ENCODE results near the gene PITPNM3.
A peak's percentile ranks its signal among the peaks of the same experiment; 100 is the strongest.

The PITPNM3 gene

DNA sequence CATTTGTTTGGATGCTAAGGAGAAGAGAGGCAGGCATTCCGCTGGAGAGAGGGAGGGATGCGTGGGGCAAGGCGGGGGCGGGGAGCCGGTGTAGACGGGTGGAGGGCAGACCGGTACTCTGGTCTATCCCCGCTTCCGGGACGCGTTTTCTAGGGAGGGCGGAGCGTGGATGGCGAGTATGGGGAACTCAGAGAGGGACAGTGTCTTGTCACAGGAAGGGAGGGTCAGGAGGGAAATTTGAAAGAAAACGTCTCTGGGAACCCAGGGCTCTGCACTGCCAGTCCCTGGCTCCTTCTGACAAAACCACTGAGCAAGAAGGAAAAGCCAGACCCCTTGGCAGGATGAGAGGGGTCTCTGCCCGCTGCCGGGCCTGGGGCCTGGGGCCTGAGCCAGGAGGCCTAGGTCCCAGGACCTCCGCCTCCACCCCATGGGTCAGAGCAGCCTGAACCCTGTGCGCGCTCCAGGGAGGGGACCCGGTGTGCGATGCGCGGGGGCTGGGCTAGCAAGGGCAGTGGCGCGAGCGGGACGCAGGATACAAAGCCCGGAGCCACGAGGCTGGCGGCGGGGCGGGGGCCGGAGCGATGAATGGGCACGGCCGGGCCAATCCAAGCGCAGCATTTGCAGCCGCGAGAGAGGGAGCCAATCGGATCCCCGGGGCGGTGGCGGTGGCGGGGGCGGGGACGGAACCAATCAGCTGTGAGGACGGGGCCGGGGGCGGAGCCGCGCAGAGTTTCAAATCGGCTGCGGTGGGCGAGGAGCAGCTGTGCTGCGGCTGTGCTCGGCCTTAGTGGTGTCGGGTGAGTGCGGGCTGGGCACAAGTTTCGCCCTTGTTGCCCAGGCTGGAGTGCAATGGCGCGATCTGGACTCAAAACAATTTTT lies 112.4 kb downstream of the PITPNM3 start, which contains the start of gene PIMREG:
TSS of gene PIMREG (plus strand) at position 764 of the 879 bp plus-strand sequence. CDS start 656 bp downstream, outside the sequence.
- H3F3A ChIP-seq (ENCODE audit: low read depth): peaks cover 2% of the 10 kb centered on the region; the same call in 1 of the 2 replicates
- H3K9ac ChIP-seq (ENCODE audit: low read depth, low read length, poor library complexity, severe bottlenecking): peak within 1 kb of the TSS; percentile 91
- H3K4me1 ChIP-seq (ENCODE audit: insufficient read depth, low read length, poor library complexity, severe bottlenecking): peaks cover 24% of the 10 kb centered on the region
- H3K27me3 ChIP-seq (ENCODE audit: insufficient read depth, low read length, poor library complexity, severe bottlenecking): no peaks in the 10 kb centered on the region
- H4K20me1 ChIP-seq (ENCODE audit: insufficient read depth, low read length, poor library complexity, severe bottlenecking): peaks cover 20% of the 10 kb centered on the region
- peak within 1 kb of the TSS; percentile 87 for H3K4me3 ChIP-seq (ENCODE audit: low read length, poor library complexity, severe bottlenecking)
- TF ChIP-seq EZH2phosphoT487 (IDR thresholded peaks at IDR 0.05; ENCODE audit: borderline replicate concordance): no peak
- TF ChIP-seq, protein P1, sequence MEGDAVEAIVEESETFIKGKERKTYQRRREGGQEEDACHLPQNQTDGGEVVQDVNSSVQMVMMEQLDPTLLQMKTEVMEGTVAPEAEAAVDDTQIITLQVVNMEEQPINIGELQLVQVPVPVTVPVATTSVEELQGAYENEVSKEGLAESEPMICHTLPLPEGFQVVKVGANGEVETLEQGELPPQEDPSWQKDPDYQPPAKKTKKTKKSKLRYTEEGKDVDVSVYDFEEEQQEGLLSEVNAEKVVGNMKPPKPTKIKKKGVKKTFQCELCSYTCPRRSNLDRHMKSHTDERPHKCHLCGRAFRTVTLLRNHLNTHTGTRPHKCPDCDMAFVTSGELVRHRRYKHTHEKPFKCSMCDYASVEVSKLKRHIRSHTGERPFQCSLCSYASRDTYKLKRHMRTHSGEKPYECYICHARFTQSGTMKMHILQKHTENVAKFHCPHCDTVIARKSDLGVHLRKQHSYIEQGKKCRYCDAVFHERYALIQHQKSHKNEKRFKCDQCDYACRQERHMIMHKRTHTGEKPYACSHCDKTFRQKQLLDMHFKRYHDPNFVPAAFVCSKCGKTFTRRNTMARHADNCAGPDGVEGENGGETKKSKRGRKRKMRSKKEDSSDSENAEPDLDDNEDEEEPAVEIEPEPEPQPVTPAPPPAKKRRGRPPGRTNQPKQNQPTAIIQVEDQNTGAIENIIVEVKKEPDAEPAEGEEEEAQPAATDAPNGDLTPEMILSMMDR (conservative IDR thresholded peaks at IDR 0.05; ENCODE audit: low read length): no peak
- peaks cover 43% of the 10 kb centered on the region for H3K79me2 ChIP-seq (ENCODE audit: insufficient read depth, low read length)
- H3K36me3 ChIP-seq (ENCODE audit: insufficient read depth, low read length): peaks cover 22% of the 10 kb centered on the region; the same call in 1 of the 2 replicates
- H3K4me2 ChIP-seq (ENCODE audit: low read depth, low read length, poor library complexity, severe bottlenecking): peak within 1 kb of the TSS; percentile 98
- no peaks in the 10 kb centered on the region for H3K9me3 ChIP-seq (ENCODE audit: insufficient read depth, low read depth, low read length)
- peak within 1 kb of the TSS; percentile 88 for H2AFZ ChIP-seq (ENCODE audit: low read length)
- no peaks in the 10 kb centered on the region for H3K9me2 ChIP-seq (replicated peaks; ENCODE audit: low read depth, low read length)

DNA sequence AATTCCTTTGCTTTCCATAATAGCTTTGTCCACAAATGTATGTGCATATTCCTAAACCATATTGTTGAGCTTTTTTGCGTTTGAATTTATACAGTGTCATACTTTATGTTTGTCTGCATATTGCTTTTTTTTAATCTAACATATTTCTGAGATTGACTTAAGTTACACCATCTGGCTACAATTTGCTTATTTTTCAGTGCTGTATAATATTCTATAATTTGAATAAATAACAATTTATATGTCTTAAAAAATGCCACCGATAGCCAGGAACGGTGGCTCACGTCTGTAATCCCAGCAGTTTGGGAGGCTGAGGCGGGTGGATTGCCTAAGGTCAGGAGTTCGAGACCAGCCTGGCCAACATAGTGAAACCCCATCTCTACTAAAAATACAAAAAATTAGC lies 113.6 kb downstream of the PITPNM3 start:
- H3K9me2 ChIP-seq (replicated peaks; ENCODE audit: low read depth, low read length): no peaks in the 10 kb centered on the region
- no peaks in the 10 kb centered on the region for H3K9me3 ChIP-seq (ENCODE audit: insufficient read depth, low read depth, low read length)
- no peak overlapping the region for H2AFZ ChIP-seq (ENCODE audit: low read length)
- H3K4me1 ChIP-seq (ENCODE audit: insufficient read depth, low read length, poor library complexity, severe bottlenecking): peaks cover 24% of the 10 kb centered on the region
- H3K79me2 ChIP-seq (ENCODE audit: insufficient read depth, low read length): peaks cover 33% of the 10 kb centered on the region
- peaks cover 20% of the 10 kb centered on the region for H4K20me1 ChIP-seq (ENCODE audit: insufficient read depth, low read length, poor library complexity, severe bottlenecking)
- H3K27me3 ChIP-seq (ENCODE audit: insufficient read depth, low read length, poor library complexity, severe bottlenecking): no peaks in the 10 kb centered on the region
- peak overlapping the region; percentile 87 for H3K4me3 ChIP-seq (ENCODE audit: low read length, poor library complexity, severe bottlenecking)
- H3F3A ChIP-seq (ENCODE audit: low read depth): peaks cover 2% of the 10 kb centered on the region; the same call in 1 of the 2 replicates
- peaks cover 16% of the 10 kb centered on the region; the same call in 1 of the 2 replicates for H3K36me3 ChIP-seq (ENCODE audit: insufficient read depth, low read length)
- H3K4me2 ChIP-seq (ENCODE audit: low read depth, low read length, poor library complexity, severe bottlenecking): peak overlapping the region; percentile 87
- TF ChIP-seq EZH2phosphoT487 (IDR thresholded peaks at IDR 0.05; ENCODE audit: borderline replicate concordance): no peak
- TF ChIP-seq, protein P1 (conservative IDR thresholded peaks at IDR 0.05; ENCODE audit: low read length): no peak
- peak overlapping the region; percentile 91 for H3K9ac ChIP-seq (ENCODE audit: low read depth, low read length, poor library complexity, severe bottlenecking)

DNA sequence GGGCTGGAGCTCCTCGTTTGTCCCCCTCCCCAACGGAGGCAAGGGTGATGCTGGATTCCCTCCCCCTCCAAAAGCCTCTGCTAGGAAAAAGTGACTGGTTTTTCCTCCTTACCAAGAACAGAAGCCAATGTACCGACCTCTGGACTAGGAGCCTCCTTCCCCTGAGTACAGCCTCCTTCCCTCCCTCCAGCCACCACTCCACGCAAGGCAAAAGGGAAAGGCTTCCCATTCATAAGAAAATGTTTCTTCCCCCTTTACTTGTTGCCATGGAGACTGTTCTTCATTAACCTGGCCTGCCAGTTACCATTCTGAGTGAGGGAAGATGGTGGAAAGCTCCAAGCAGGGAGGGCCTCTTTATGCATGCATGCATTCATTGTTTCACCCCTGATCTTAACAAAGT lies 116.4 kb downstream of the PITPNM3 start:
- Histone ChIP-seq H3K4me3 (ENCODE audit: low read length, poor library complexity, severe bottlenecking) (no peak overlapping the region), H3K36me3 (ENCODE audit: insufficient read depth, low read length) (no peaks in the 10 kb centered on the region), H3K9me3 (ENCODE audit: insufficient read depth, low read depth, low read length) (no peaks in the 10 kb centered on the region), H3K9ac (ENCODE audit: low read depth, low read length, poor library complexity, severe bottlenecking) (no peak overlapping the region), H4K20me1 (ENCODE audit: insufficient read depth, low read length, poor library complexity, severe bottlenecking) (peaks cover 2% of the 10 kb centered on the region), H2AFZ (ENCODE audit: low read length) (no peak overlapping the region), H3K9me2 (replicated peaks; ENCODE audit: low read depth, low read length) (no peaks in the 10 kb centered on the region), H3F3A (ENCODE audit: low read depth) (peaks cover 2% of the 10 kb centered on the region; the same call in 1 of the 2 replicates), H3K4me1 (ENCODE audit: insufficient read depth, low read length, poor library complexity, severe bottlenecking) (peaks cover 5% of the 10 kb centered on the region), H3K4me2 (ENCODE audit: low read depth, low read length, poor library complexity, severe bottlenecking) (no peak overlapping the region), H3K79me2 (ENCODE audit: insufficient read depth, low read length) (peaks cover 7% of the 10 kb centered on the region), H3K27me3 (ENCODE audit: insufficient read depth, low read length, poor library complexity, severe bottlenecking) (no peaks in the 10 kb centered on the region)
- TF ChIP-seq EZH2phosphoT487 (IDR thresholded peaks at IDR 0.05; ENCODE audit: borderline replicate concordance): no peak
- TF ChIP-seq, protein P1 (conservative IDR thresholded peaks at IDR 0.05; ENCODE audit: low read length): no peak

Measured in Loucy (cell line).